WERI-Rb-1 (cell line): ENCODE measurements around the gene MON1B.

ENCODE experiments used
- DNase-seq: peaks from one replicate; pipeline ENCODE4 v3.0.0-alpha.2; 2020
- H3K27ac ChIP-seq: fragments of 250-450 bp; sonication (Bioruptor Pico); 2 replicates; pipeline ENCODE4 v1.5.1; 2020; ENCODE audit warnings: mild to moderate bottlenecking, moderate library complexity
- H3K27me3 ChIP-seq: fragments of 250-450 bp; sonication (Bioruptor Pico); 2 replicates; pipeline ENCODE4 v1.5.1; 2021; ENCODE audit warnings: mild to moderate bottlenecking, low read depth, moderate library complexity; ENCODE audit not compliant: insufficient read depth, severe bottlenecking
- H3K36me3 ChIP-seq: fragments of 250-450 bp; sonication (Bioruptor Pico); 2 replicates; pipeline ENCODE4 v1.5.1; 2020; ENCODE audit warnings: mild to moderate bottlenecking, moderate library complexity
- H3K4me3 ChIP-seq: 2 replicates; pipeline ENCODE4 v1.5.1; 2011; ENCODE audit warnings: low read depth, mild to moderate bottlenecking, control low read depth, low read length
- H3K9me3 ChIP-seq: fragments of 250-450 bp; sonication (Bioruptor Pico); 2 replicates; pipeline ENCODE4 v1.5.1; 2021; ENCODE audit warnings: mild to moderate bottlenecking, moderate library complexity; ENCODE audit not compliant: severe bottlenecking
- TF ChIP-seq, protein P1 (sequence below): IDR thresholded peaks from 2 replicates; pipeline ENCODE4 v1.5.1; 2011; ENCODE audit warnings: low read depth, mild to moderate bottlenecking, control low read depth, inconsistent platforms, low read length

The MON1B gene

DNA sequence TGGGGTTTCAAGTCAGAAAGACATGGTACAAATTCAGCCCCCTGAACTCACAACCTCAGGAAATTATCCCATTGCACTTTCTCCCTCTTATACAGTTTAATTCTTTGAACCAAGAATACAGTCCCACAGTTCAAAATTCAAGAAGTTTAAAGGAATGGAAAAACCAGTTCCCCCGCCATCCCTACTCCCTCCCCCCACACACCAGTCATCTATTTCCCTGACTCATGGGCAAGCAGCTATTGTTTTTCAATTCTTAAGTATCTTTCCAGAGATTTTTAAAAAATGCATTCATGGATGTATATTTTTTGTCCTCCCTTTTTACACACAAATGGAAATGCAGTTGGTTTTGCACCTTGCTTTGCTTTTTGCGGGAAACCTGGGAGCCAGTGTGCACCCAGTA is 15.5 kb downstream of the MON1B start:
- H3K36me3 ChIP-seq, result no peaks in the 10 kb centered on the region; the same call in 1 of the 2 replicates
- H3K4me3 ChIP-seq, result no peak overlapping the region
- H3K27ac ChIP-seq, result no peak overlapping the region
- H3K27me3 ChIP-seq, result no peaks in the 10 kb centered on the region
- TF ChIP-seq, protein P1, sequence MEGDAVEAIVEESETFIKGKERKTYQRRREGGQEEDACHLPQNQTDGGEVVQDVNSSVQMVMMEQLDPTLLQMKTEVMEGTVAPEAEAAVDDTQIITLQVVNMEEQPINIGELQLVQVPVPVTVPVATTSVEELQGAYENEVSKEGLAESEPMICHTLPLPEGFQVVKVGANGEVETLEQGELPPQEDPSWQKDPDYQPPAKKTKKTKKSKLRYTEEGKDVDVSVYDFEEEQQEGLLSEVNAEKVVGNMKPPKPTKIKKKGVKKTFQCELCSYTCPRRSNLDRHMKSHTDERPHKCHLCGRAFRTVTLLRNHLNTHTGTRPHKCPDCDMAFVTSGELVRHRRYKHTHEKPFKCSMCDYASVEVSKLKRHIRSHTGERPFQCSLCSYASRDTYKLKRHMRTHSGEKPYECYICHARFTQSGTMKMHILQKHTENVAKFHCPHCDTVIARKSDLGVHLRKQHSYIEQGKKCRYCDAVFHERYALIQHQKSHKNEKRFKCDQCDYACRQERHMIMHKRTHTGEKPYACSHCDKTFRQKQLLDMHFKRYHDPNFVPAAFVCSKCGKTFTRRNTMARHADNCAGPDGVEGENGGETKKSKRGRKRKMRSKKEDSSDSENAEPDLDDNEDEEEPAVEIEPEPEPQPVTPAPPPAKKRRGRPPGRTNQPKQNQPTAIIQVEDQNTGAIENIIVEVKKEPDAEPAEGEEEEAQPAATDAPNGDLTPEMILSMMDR, result no peak
- H3K9me3 ChIP-seq, result no peaks in the 10 kb centered on the region
- no peak for DNase-seq

DNA sequence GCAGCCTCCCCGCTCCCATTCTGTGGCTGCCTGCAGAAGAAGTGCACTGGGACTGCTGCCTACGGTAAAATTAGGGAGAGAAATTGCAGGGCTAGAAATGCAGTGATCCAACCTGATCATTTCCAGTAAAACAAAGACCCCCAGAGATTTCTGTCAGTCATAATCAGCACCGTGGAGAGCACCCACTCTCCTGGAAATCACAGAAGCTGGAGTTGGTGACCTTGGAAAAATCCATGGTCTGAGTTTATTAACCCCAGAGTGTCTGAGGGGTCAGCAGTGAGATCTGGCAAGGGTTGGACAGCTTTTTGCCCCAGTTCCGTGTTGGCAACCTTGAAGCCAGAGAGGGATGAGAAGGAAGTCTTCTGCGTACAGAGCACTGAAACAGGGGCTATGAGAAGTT is 16.0 kb downstream of the MON1B start:
- H3K9me3 ChIP-seq, result no peaks in the 10 kb centered on the region
- H3K27ac ChIP-seq, result peak overlapping the region; percentile 78; the same call in 1 of the 2 replicates
- H3K36me3 ChIP-seq, result no peaks in the 10 kb centered on the region; the same call in 1 of the 2 replicates
- no peak overlapping the region for H3K4me3 ChIP-seq
- TF ChIP-seq, protein P1, result no peak
- no peak for DNase-seq
- H3K27me3 ChIP-seq, result no peaks in the 10 kb centered on the region

GRCh38 chr16:77208382-77208781 is 17.4 kb downstream of the MON1B start:
- no peak for DNase-seq
- Histone ChIP-seq H3K27me3 (no peaks in the 10 kb centered on the region), H3K9me3 (no peaks in the 10 kb centered on the region), H3K27ac (peak overlapping the region; percentile 78), H3K4me3 (no peak overlapping the region), H3K36me3 (peaks cover 6% of the 10 kb centered on the region)
- TF ChIP-seq, protein P1, result no peak

DNA sequence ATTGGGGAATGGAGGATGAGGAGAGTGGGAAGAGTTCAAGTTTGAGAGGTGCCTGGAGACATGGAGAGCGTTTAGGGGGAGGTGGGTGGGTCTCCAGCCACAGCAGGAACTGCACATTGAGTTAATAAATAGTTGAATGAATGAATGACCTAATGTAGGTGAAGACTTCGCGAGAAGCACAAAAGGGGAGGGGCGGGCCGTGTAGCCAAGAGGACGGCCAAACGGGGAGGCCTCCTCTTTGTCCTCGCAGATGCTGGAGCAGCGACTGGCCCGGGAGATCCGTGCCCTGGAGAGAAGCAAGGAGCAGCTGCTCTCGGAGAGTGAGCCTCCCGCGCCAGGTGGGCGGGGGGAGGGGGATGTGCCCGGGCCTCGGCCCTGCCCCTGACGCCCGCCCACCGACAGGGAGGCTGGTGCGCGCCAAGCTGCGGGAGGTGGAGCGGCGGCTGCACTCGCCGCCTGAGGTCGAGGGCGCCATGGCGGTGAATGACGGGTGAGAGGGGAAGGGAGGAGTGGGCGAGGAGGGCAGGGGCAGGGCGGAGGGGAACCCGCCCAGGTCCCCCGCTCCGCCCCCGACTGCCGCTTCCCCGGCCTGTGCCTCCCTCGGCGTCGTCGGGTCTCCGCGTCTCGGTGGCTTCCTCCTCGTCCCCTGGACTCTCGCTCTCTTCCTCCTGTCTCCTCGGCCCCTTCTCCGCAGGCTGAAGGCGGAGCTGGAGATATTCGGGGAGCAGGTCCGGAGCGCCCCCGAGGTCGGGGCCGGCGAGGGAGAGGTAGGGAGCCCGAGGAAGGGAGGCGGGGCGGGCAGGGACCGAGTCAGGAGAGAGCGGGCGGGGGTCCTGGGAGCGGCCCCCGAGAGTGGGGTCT is 21.1 kb downstream of the MON1B start:
- TF ChIP-seq, protein P1, result no peak
- peak; percentile 95 for DNase-seq
- H3K27me3 ChIP-seq, result no peaks in the 10 kb centered on the region
- H3K4me3 ChIP-seq, result peak overlapping the region; percentile 88
- peaks cover 9% of the 10 kb centered on the region for H3K36me3 ChIP-seq
- H3K9me3 ChIP-seq, result no peaks in the 10 kb centered on the region
- H3K27ac ChIP-seq, result peak overlapping the region; percentile 97

GRCh38 chr16:77212741-77213541 is 22.0 kb downstream of the MON1B start:
- peak; percentile 78 for DNase-seq
- peaks cover 9% of the 10 kb centered on the region for H3K36me3 ChIP-seq
- no peaks in the 10 kb centered on the region for H3K27me3 ChIP-seq
- H3K27ac ChIP-seq, result peak overlapping the region; percentile 97
- no peaks in the 10 kb centered on the region for H3K9me3 ChIP-seq
- TF ChIP-seq, protein P1, result no peak
- peak overlapping the region; percentile 88 for H3K4me3 ChIP-seq
